LoVo (cell line): ENCODE data around the gene INO80D.
"Not testable (repeated sequence)": the region's sequence is repeated elsewhere in the genome, so short reads cannot be mapped to it uniquely, and the experiment has no call there.

ENCODE experiments used
- DNase-seq: peaks from one replicate; pipeline ENCODE4 v3.0.0-alpha.2; 2016; ENCODE audit warnings: low spot score

INO80D gene, protein sequence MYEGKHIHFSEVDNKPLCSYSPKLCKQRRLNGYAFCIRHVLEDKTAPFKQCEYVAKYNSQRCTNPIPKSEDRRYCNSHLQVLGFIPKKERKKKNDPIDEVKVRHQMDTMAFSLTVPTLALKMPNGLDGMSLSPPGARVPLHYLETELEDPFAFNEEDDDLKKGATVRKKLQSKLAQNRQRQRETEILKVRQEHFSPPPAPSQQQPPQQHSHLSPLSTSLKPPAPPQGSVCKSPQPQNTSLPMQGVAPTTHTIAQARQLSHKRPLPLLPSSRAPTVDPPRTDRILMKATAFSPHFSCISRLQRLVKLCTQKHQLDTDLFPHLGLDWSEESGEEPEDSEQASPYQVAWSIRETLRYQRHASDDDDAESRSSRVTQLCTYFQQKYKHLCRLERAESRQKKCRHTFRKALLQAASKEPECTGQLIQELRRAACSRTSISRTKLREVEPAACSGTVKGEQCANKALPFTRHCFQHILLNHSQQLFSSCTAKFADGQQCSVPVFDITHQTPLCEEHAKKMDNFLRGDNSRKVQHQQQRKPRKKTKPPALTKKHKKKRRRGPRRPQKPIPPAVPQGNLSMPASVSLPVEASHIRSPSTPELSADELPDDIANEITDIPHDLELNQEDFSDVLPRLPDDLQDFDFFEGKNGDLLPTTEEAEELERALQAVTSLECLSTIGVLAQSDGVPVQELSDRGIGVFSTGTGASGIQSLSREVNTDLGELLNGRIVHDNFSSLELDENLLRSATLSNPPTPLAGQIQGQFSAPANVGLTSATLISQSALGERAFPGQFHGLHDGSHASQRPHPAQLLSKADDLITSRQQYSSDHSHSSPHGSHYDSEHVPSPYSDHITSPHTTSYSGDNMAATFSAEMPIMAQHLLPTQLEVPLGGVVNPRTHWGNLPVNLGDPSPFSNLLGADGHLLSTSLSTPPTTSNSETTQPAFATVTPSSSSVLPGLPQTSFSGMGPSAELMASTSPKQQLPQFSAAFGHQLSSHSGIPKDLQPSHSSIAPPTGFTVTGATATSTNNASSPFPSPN

DNA sequence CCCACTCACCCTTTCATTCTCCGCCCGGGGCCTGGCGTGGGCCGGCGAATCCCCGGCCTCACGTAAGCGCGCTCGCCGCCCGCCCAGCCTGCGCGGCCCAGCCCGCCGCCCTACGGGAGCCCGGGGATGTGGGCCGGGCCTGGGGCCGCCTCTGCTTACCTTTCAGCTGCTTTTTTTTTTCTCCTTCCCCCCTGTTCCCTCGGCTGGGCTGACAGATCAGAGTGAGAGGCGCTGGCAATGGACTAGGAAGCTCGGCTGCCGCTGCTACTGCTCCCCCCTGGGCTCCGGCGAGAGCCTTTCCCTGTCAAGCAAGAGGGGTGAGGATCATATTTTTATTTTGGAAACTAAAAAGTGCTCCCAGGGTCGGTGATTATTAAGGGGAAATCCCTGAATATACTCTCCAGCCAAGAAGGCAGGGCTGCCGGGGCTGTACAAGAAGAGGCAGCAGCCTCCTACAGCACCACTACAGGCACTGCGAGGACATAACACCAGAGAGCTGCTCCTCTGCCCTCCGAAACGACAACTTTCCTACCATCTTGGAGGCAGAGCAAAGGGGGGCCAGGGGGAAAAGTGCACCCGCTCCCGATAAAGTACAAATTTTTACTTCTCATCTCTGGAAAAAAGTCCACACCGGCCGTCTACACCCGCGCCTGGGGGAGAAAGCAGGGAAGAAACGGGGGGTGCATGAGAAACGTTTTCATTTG lies at the start of gene INO80D:
Gene INO80D (minus strand): TSS at position 433 of the 704 bp plus-strand sequence. CDS start 23,158 bp downstream, outside the sequence.
- DNase-seq, result peak; percentile 87

DNA sequence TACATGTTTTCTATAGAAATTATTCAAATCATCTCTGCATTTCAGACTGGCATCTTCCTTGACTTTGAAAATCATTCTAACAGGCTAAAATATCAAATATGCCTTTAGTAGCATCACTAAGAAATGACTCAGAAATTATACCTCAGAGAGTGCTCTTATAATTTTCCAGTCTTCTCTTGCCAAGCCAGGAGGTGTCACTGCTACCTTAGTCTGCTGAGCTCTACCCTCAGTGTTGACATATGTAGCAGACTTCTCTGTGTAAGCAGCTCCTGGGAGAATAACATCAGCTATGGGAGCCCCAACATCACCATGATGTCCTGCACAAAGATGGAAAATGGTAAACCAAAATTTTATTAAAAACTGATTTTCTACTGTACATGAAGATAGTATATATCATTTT lies 41.7 kb upstream of the INO80D start:
- no peak for DNase-seq

DNA sequence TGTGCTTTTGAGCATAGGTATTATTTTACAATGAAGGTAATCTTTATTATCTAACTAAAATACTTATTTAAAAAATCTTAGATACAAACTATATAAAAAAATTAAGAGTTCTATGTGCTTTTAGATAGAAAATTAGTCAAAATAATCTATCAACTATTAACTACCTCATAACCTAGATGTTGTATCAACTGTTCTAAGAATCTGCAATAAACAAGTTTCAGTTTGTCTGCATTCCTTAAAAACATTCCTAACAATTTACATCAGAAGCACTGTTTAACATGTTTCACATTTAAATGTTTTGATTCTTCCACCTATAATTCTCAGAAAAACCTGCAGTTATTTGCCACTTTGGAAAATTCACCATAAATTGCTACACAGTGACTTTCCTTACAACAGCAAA lies 39.9 kb upstream of the INO80D start:
- DNase-seq, result no peak

DNA sequence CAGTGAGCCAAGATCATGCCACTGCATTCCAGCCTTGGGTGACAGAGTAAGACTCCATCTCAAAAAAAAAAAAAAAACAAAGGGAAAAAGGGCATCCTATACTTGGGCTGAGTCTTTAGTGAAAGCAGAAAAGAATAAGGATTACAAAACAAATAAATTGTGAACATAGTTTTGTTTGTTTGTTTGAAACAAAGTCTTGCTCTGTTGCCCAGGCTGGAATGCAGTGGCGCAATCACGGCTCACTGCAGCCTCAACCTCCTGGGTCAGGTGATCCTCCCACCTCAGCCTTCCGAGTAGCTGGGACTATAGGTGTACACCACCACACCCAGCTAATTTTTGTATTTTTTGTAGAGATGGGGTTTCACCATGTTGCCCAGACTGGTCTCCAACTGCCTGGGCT lies 36.6 kb upstream of the INO80D start:
- not testable (repeated sequence) for DNase-seq

DNA sequence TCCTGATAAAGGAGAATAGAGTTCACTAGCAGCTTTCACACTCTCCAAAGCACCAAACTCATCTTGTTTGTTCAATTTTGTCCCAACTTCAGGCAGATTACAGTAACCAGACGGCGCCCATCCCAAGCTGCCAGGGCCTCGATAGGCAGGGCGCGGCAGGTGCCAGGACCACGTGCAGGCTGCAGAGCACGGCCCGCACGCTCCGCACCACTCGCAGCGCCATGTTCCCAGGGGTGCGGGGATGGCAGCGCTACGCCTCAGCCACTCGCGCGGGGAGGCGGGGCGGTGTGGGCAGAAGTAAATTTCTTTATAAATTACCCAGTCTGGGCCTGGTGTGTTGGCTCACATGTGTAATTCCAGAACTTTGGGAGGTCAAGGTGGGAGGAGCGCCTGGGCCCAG lies 30.3 kb upstream of the INO80D start:
- DNase-seq, result no peak

DNA sequence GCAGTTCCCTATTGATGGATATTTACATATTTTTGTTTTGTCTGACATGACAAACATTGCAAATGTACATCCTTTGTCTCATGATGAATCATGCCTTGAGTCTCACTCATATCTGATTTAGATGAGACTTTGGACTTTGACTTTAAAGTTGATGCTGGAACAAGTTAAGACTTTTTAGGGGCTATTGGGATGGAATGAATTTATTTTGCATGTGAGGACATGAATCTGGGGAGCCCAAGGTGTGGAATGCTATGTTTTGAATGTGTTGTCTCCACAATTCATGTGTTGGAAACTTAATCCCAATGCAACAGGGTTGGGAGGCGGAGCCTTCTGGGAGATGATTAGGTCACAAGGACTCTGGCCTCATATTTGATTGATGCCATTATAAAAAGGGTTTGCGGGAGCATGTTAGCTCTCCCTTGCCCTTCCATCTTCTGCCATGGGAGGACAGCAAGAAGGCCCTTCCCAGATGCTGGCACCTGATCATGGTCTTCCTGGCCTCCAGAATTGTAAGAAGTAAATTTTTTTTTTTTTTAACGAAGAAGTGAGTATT lies 29.1 kb upstream of the INO80D start:
- DNase-seq, result peak; percentile 7

DNA sequence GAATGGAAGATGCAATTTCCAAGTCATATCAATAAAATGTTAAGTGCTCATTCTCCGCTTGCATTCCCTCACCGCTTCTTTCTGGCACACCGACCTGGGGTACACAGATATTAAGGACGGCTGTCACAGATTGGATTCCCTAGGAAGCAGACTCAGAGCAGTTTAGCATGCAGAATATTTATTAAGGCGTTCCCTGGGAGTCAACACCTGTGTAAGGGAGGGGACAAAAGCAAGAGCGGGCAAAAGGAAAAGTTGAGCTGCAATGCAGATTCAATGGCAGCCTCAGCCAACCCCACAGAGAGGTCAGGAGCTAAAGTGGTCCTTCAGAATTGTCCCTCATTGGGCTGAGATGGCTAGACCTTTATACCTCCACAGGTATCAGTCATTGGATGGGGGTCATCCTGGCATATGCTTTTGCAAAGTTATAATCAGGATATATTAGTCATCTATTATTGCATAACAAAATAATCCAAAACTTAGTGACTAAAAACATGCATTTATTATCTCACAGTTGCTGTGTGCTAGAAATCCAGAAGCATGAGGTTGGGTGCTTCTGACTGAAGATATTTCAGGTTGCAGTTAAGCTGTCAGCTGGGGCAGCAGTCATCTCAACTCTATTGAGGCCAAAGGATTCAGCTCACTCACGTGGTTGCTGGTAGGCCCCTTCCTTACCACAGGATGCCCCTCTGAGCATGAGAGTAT lies 27.0 kb upstream of the INO80D start:
- no peak for DNase-seq

DNA sequence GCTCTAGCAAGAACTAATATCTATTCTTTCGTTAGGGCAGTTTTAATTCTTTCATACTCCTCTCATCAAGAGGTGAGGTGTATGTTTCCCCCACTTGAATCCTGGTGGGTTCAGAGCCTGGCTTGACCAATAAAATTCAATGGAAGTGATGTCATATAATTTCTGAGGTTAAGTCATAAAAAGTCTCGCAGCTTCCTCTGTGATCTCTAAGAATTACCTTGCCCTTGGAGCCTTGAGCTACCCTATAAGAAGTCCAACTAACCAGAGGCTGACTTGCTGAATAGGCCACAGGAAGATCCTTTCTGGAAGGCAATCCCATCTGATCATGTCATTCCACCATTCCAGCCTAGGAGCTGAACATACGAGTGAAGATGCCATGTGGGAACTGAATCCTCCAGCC lies 26.1 kb upstream of the INO80D start:
- no peak for DNase-seq

DNA sequence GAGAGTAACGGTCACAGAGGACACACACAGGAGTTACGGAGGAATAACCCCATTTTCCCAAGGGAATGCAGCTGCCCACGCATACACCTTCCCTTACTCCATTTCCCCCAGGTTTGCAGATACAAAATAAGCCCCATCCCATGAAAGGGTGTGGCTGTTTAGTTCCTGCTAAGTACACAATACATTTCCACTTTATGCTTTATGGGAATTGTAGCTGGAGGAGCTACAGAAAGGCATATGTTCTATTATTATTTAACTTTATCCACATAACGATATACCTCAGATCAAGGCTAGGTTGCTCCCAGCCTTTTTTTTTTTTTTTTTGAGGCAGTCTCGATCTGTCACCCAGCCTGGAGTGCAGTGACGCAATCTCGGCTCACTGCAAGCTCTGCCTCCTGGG lies 22.7 kb upstream of the INO80D start:
- no peak for DNase-seq

DNA sequence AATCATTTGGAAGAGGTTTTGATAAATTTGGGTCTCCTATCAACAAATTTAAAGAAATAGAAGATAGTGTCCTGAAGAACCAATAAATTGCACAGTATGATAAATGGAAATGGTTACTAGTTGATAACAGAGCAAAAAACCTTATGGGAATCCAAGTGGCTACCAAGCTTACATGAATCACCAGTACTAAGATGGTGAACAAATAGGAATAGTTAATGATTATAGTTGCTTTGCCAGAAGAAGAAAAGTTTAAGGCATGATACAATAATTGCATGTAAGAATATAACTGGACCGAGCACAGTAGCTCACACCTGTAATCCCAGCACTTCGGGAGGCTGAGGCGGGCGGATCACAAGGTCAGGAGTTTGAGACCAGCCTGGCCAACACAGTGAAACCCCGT lies 19.6 kb upstream of the INO80D start:
- no peak for DNase-seq

DNA sequence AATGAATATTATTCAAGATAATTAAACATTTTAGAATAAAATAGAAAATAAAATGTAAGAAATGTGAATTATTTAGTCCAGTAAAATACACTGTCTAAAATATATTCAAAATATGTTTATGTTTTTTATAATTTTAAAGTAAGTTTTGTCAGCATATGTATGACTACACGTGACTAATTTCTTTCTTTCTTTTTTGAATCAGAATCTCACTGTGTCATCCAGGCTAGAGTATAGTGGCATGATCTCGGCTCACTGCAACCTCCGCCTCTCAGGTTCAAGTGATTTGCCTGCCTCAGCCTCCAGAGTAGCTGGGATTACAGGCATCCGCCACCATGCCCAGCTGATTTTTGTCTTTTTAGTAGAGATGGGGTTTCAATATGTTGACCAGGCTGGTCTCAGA lies 19.1 kb upstream of the INO80D start:
- no peak for DNase-seq

DNA sequence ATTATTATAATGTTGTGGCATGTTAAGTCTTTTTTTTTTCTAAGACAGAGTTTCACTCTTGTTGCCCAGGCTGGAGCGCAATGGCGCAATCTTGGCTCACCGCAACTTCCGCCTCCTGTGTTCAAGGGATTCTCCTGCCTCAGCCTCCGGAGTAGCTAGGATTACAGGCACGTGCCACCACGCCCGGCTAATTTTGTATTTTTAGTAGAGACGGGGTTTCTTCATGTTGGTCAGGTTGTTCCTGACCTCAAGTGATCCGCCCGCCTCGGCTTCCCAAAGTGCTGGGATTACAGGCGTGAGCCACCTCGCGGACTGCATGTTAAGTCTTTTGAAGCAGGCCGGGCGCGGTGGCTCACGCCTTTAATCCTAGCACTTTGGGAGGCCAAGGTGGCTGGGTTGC lies 12.9 kb upstream of the INO80D start:
- not testable (repeated sequence) for DNase-seq

DNA sequence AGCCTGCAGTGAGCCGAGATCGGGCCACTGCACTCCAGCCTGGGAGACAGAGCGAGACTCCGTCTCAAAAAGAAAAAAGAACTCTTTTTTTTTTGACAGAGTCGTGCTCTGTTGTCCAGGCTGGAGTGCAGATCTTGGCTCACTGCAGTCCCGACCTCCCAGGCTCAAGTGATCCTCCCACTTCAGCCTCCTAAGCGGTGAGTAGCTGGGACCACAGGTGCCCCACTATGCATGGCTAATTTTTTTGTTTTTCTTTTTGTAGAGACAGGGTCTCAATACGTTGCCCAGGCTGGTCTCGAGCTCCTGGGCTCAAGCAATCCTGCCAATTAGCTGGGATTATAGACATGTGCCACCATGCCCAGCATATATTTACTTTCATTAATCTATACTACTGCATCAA lies 12.5 kb upstream of the INO80D start:
- DNase-seq, result no peak

DNA sequence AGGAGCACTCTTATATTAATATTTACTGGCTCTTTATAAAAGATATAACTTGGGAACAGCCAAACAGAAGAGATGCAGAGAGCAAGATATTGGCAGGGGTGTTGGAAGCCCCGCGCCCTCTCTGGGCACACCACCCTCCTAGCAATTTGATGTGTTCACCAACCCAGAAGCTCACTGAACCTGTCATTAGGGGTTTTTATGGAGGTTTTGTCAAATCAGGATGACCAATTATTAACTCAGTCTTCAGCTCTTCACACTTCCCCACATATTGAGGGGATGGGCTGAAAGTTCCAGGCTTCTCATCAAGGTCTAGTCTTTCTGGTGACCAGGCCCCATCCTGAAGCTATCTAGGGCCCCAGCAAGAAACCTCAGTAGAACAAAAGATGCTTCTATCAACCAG lies 10.9 kb upstream of the INO80D start:
- no peak for DNase-seq

DNA sequence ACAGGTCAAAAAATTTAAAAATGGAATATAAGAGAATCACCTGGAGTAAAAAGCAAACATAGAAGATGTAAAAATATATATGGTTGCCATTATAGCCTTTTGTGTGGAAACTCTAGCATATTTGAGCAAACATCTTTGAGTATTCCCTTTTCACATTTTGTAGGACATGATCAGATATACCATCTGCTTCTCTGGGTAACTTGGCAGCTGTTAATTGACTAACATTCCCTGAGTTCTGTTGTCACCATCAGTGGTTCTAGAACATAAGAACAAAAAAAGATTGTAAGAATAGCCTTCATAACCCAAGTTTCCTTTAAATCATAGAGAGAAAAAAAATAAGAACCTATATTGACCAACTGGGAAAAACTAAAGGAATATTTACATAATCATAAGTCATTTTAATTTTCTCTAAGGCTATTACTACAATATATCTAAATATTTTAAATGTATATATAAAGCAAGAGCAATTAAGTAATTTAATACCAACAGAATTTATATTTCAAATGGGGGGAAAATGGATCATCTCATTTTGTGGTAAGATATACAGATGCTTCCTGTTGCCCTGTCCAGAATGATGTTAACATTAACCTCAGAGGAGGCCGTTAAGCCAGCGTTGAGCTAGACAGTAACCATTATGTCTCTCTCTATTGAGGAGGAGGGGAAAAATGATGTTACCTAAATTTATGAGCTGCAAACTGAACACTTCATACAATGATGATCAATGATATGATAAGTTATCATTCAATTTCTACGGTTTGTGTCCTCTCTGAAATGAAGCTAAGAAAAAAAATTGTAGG lies 9.8 kb upstream of the INO80D start:
- DNase-seq, result no peak

DNA sequence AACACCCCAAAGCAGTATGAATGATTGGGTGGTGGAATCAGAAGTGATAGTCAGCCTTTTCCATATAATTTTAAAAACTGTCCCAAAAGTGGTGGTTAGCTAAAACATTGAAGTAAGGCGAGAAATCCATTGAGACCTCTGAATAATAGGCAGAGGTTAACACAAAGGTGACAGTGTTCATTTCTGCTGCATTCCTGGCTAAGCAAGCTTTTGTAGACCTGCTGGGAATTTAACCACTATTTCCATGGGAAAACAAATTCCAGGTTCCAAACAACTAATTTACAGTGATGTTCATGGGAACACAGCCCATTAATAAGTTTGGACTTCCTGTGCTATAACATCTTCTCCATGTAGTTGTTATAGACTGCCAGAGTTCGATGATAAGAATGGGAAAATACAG lies 6.3 kb upstream of the INO80D start:
- no peak for DNase-seq

DNA sequence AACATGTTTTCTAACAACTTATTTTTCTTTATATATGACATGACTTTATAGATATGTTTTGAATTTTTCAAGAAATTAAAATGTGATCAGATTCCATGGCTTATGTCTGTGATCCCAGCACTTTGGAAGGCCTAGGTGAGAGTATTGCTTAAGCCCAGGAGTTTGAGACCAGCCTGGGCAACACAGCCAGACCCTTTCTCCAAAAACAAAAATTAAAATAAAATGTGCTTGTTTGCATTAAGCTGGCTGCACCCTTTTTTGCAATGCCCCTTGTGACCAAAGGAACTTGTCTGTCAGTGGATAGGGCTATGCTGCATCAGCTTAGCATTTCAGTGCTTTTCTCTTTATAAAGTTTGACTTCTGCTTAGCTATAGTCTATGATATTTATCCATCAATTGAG lies 2.3 kb upstream of the INO80D start:
- DNase-seq, result no peak

DNA sequence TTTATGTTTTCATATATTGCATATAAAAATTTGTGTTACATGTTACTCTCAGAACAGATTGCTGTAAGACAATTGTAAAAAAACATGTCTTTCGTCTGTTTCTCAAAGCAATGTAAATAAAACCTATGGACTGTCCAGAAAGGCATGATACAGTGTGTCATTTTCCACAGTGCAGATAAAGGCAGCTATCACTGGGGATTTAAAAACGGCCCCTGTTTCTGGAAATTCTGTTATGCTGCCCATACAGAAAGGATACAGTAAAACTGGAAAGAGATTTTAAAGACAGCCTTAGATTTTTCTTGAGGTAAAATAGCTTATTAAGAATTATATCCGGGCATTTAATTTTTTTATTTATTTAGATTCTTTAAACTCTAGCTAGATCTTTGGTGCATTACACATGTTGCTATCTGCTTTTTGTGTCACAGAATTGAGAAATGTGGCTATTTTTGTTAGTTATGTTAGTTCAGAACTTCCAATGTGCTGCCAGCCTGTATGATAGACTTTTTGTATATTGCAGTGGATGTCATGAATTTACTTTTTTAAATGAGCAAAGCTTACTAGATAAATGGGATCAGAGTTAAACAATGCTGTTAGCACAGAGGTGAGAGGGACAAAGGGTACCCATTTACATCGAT lies 859 bp upstream of the INO80D start:
- DNase-seq, result no peak

DNA sequence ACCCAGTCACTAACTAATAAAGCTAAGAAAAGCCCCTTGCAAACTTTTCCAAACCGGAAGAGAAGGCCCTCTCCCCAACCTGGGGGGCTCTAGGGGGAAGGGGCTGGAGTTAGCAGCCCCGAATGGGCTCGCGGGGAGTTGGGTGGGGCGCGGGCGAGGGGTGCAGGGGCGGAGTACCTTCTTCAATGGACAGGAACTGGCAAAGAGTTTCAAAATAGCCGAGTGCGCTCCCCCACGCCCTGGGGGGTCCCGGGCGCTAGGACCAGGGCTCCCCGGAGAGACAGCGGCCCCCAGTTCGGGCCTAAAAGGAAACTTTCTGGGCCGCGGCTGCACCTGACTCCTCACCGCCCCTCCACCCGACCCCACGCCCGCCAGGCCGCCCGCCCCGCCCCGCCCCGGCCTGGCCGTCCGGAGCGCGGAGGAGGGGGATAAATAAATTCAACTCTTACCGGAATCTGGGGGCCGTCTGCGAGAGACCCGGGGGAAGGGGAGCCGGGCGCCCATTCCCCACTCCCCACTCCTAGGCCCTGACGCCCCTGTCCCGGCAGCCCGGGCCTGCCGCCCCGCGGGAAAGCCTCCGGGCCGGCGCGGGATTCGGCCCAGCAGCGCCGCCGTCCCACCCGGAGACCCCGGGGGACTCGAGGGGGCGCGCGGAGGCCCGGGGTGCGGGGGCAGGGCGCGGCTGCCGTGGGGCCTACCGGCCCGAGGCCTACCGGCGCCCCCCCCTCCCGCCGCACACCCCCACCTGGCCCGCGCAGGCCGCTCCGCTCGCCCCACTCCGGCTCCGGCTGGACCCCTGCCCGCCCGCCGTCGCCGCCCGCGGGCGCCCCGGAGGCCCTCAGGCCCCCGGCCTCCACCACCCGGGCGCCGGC lies 868 bp downstream of the INO80D start:
- DNase-seq, result peak; percentile 24
